SK-N-SH (cell line): Measurements from ENCODE around the gene RRAGC. TPM values are rescaled to one million over a fixed set of nuclear protein-coding genes. Genes with fewer than 3 reads are reported as not detected.

Experiments used
- CTCF ChIA-PET: fragments of 300-600, 350-600 bp; formaldehyde crosslinking; extraction: SDS; loops from one replicate; lab custom pipeline; 2021; lab: Yijun Ruan, JAX
- POLR2A ChIA-PET: fragments of 350-600 bp; sonication (Branson Sonifier 250); formaldehyde crosslinking; extraction: SDS; loops from one replicate; lab custom pipeline; 2020; ENCODE audit warnings: antibody characterized with exemption, inconsistent platforms; lab: Yijun Ruan, JAX
- DNase-seq: peaks from one replicate; pipeline ENCODE4 v3.0.0; 2012
- H2AFZ ChIP-seq: fragments of 200-600 bp; sonication (generic); 2 replicates; pipeline ENCODE4 v1.8.1; 2016; ENCODE audit warnings: antibody characterized with exemption, mild to moderate bottlenecking, low read depth
- H3F3A ChIP-seq: fragments of 200-600 bp; sonication (generic); replicated peaks from 2 replicates; pipeline ENCODE3; 2016; ENCODE audit warnings: antibody characterized with exemption, mild to moderate bottlenecking; ENCODE audit not compliant: insufficient read depth
- H3K27ac ChIP-seq, 2 experiments: fragments of 200-500 bp in 1 of 2; fragments of 200-600 bp in 1 of 2; sonication (Bioruptor generic) in 1 of 2; sonication (generic), shearing (Covaris generic) in 1 of 2; 2 replicates each; pipeline versions ENCODE4 v1.5.1 to v1.6.1; 2014 to 2016; ENCODE audit warnings: low read depth in 2 of 2, inconsistent platforms in 1 of 2, low read length in 1 of 2, mild to moderate bottlenecking in 1 of 2, mixed read lengths in 1 of 2
- H3K27me3 ChIP-seq: fragments of 200-600 bp; sonication (generic), shearing (Covaris generic); 2 replicates; pipeline ENCODE4 v1.6.1; 2016; ENCODE audit warnings: mixed run types; ENCODE audit not compliant: insufficient read depth
- H3K36me3 ChIP-seq, 2 experiments: fragments of 200-500 bp in 1 of 2; fragments of 200-600 bp in 1 of 2; sonication (Bioruptor generic) in 1 of 2; sonication (generic) in 1 of 2; replicated peaks in 1 of 2; 2 replicates each; pipeline versions ENCODE3 to v1.5.1; 2014 to 2016; ENCODE audit warnings: low read length in 1 of 2, mild to moderate bottlenecking in 1 of 2; ENCODE audit not compliant: insufficient read depth in 2 of 2, control insufficient read depth in 1 of 2
- H3K4me1 ChIP-seq, 2 experiments: fragments of 200-500 bp in 1 of 2; fragments of 200-600 bp in 1 of 2; sonication (Bioruptor generic) in 1 of 2; sonication (generic), shearing (Covaris generic) in 1 of 2; 2 replicates each; pipeline versions ENCODE4 v1.5.1 to v1.6.1; 2014 to 2016; ENCODE audit warnings: low read depth in 1 of 2, low read length in 1 of 2, mixed run types in 1 of 2; ENCODE audit not compliant: insufficient read depth in 2 of 2, control insufficient read depth in 1 of 2
- H3K4me2 ChIP-seq: fragments of 200-600 bp; sonication (generic), shearing (Covaris generic); 2 replicates; pipeline ENCODE4 v1.6.1; 2017; ENCODE audit warnings: mixed run types
- H3K4me3 ChIP-seq, 2 experiments: fragments of 200-500 bp in 1 of 2; fragments of 200-600 bp in 1 of 2; sonication (Bioruptor generic) in 1 of 2; sonication (generic), shearing (Covaris generic) in 1 of 2; 2 replicates each; pipeline versions ENCODE4 v1.5.1 to v1.8.1; 2014 to 2016; ENCODE audit warnings: low read depth in 2 of 2, inconsistent platforms in 1 of 2, low read length in 1 of 2, mild to moderate bottlenecking in 1 of 2, mixed read lengths in 1 of 2, moderate library complexity in 1 of 2
- H3K79me2 ChIP-seq: fragments of 200-600 bp; sonication (generic); 2 replicates; pipeline ENCODE4 v1.8.1; 2017; ENCODE audit warnings: mild to moderate bottlenecking; ENCODE audit not compliant: insufficient read depth
- H3K9ac ChIP-seq: fragments of 200-600 bp; sonication (generic); 2 replicates; pipeline ENCODE4 v1.6.1; 2017; ENCODE audit warnings: mixed run types
- H3K9me2 ChIP-seq: fragments of 200-600 bp; sonication (generic); 2 replicates; pipeline ENCODE4 v1.6.1; 2017; ENCODE audit warnings: mixed run types
- H3K9me3 ChIP-seq: fragments of 200-600 bp; sonication (generic); 2 replicates; pipeline ENCODE4 v1.6.1; 2017; ENCODE audit warnings: mixed run types, mild to moderate bottlenecking, moderate library complexity
- H4K20me1 ChIP-seq: fragments of 200-600 bp; sonication (generic); 2 replicates; pipeline ENCODE4 v1.6.1; 2017; ENCODE audit warnings: mild to moderate bottlenecking, mixed run types; ENCODE audit not compliant: insufficient read depth
- CHD2 ChIP-seq: fragments of 150-350 bp; IDR thresholded peaks from 2 replicates; pipeline ENCODE4 v1.6.1; 2018; ENCODE audit warnings: low read length; ENCODE audit not compliant: partially characterized antibody
- CTCF ChIP-seq: fragments of 200-600 bp; sonication (generic); IDR thresholded peaks from 2 replicates; pipeline ENCODE4 v1.6.1; 2017; ENCODE audit warnings: antibody characterized with exemption, mild to moderate bottlenecking, moderate library complexity
- ELF1 ChIP-seq: IDR thresholded peaks from 2 replicates; pipeline ENCODE4 v1.4.0; 2012
- EP300 ChIP-seq, 2 experiments: IDR thresholded peaks; 2 replicates each; pipeline versions ENCODE4 v1.4.0 to v1.6.1; 2012; ENCODE audit warnings: borderline replicate concordance in 1 of 2, low read depth in 1 of 2, low read length in 1 of 2
- FOXM1 ChIP-seq: IDR thresholded peaks from 2 replicates; pipeline ENCODE4 v1.4.0; 2012; ENCODE audit warnings: low read depth, mild to moderate bottlenecking
- IRF3 ChIP-seq: fragments of 150-350 bp; IDR thresholded peaks from 2 replicates; pipeline ENCODE4 v1.6.1; 2016; ENCODE audit warnings: mild to moderate bottlenecking, low read depth, low read length
- JUND ChIP-seq: IDR thresholded peaks from 2 replicates; pipeline ENCODE4 v1.4.0; 2012
- MEF2A ChIP-seq: IDR thresholded peaks from 2 replicates; pipeline ENCODE4 v1.4.0; 2012; ENCODE audit warnings: low read depth, borderline replicate concordance
- MXI1 ChIP-seq: IDR thresholded peaks from 2 replicates; pipeline ENCODE4 v1.6.1; 2012; ENCODE audit warnings: mild to moderate bottlenecking, low read depth, low read length, improper control_type of control experiment
- NFIC ChIP-seq: IDR thresholded peaks from 2 replicates; pipeline ENCODE4 v1.4.0; 2012; ENCODE audit warnings: borderline replicate concordance
- NRF1 ChIP-seq: IDR thresholded peaks from 2 replicates; pipeline ENCODE4 v1.6.1; 2012; ENCODE audit warnings: low read depth, mild to moderate bottlenecking, low read length
- PBX3 ChIP-seq: IDR thresholded peaks from 2 replicates; pipeline ENCODE4; 2012
- POLR2AphosphoS5 ChIP-seq: IDR thresholded peaks from 2 replicates; pipeline ENCODE4 v1.6.1; 2012; ENCODE audit warnings: low read depth, low read length
- RCOR1 ChIP-seq: fragments of 150-350 bp; IDR thresholded peaks from 2 replicates; pipeline ENCODE4 v1.6.1; 2017; ENCODE audit warnings: antibody characterized with exemption, low read length
- RXRA ChIP-seq: IDR thresholded peaks from 2 replicates; pipeline ENCODE4 v1.4.0; 2012; ENCODE audit warnings: low read depth, mild to moderate bottlenecking, borderline replicate concordance
- SMC3 ChIP-seq: IDR thresholded peaks from 2 replicates; pipeline ENCODE4 v1.6.1; 2012; ENCODE audit warnings: low read depth, low read length, improper control_type of control experiment
- TAF1 ChIP-seq: IDR thresholded peaks from 2 replicates; pipeline ENCODE4 v1.6.1; 2012; ENCODE audit warnings: low read depth, mild to moderate bottlenecking, low read length, moderate library complexity, borderline replicate concordance
- TCF12 ChIP-seq: IDR thresholded peaks from 2 replicates; pipeline ENCODE4 v1.4.0; 2012
- USF2 ChIP-seq: fragments of 150-350 bp; IDR thresholded peaks from 2 replicates; pipeline ENCODE4 v1.6.1; 2017; ENCODE audit warnings: antibody characterized with exemption, low read length, low read depth, borderline replicate concordance
- YY1 ChIP-seq: IDR thresholded peaks from 2 replicates; pipeline ENCODE4 v1.4.0; 2012; ENCODE audit warnings: low read depth, mild to moderate bottlenecking
- WGBS: methylation state at CpG from one replicate; pipeline ENCODE4 v1.1.6; 2017; ENCODE audit warnings: low lambda C conversion rate; 5-methylcytosine and 5-hydroxymethylcytosine counted together
- polyA plus RNA-seq, 3 experiments: library from polyadenylated mRNA; depleted of rRNA; stranded (reverse); fragments of >200 nt; gene quantifications; 2 replicates each; pipeline ENCODE4 v1.2.3, GENCODE V29; 2012
- TF ChIP-seq, protein P1 (sequence below): IDR thresholded peaks from 2 replicates; pipeline ENCODE4 v1.4.0; 2012; ENCODE audit warnings: low read depth

RRAGC gene
- polyA plus RNA-seq, 1 of the 3 experiments (the other 2 are of a cell fraction), result 9.6 TPM

DNA sequence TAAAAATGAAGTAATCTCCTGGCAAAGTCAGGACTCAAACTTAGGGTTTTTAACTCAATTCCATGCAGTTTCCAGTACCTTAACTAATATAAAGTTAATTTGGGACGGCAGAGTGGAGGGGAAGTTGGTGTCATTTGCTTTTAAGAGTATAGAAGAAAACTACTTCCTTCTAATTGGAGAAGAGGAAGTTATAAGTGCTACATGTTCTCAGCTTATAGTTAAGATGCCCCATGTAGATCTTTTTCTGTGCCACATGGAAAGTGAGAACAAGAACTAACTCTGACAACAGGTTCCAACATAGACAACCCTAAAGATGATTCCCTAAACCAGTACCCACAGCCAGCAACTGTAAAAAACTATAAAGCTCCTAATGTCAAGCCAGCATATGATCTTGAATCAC, 11.5 kb downstream of the RRAGC start:
- no peak for DNase-seq
- TF ChIP-seq RCOR1 (no peak), NRF1 (no peak), MEF2A (no peak), PBX3 (no peak), CTCF (no peak), ELF1 (no peak), JUND (no peak), EP300 (IDR thresholded peaks at IDR 0.05; ENCODE audit: borderline replicate concordance in 1 of 2, low read depth in 1 of 2, low read length in 1 of 2) (no peak), MXI1 (no peak), NFIC (no peak), TCF12 (no peak)
- Histone ChIP-seq H3K4me2 (no peak overlapping the region), H3K9ac (no peak overlapping the region), H3K36me3 (peaks cover 29 to 65% of the 10 kb centered on the region in 2 experiments), H3K9me2 (no peaks in the 10 kb centered on the region), H3F3A (peaks cover 9% of the 10 kb centered on the region), H3K4me3 (no peak overlapping the region), H4K20me1 (no peaks in the 10 kb centered on the region), H3K4me1 (no peaks in the 10 kb centered on the region), H3K79me2 (peaks cover 5% of the 10 kb centered on the region; the same call in 1 of the 2 replicates), H2AFZ (no peak overlapping the region), H3K9me3 (no peaks in the 10 kb centered on the region), H3K27ac (no peak overlapping the region), H3K27me3 (no peaks in the 10 kb centered on the region)
- ChIA-PET POLR2A (no interaction called here), CTCF (interaction anchor here (1.5 kb wide), 1 partner anchor 13 kb away, joined by 6 read pairs; no protein-coding TSS in a partner anchor)
- WGBS, result 96% methylated on average over 1 of the region's 1 CpG

- no peaks in the 10 kb centered on the region for H3K27me3 ChIP-seq
- no peak overlapping the region for H3K9ac ChIP-seq
- H3K79me2 ChIP-seq, result peaks cover 6% of the 10 kb centered on the region
- no peaks in the 10 kb centered on the region for H3K9me3 ChIP-seq
- H4K20me1 ChIP-seq, result no peaks in the 10 kb centered on the region
- no peak overlapping the region for H2AFZ ChIP-seq
- H3K27ac ChIP-seq, result no peak overlapping the region
- H3F3A ChIP-seq, result peaks cover 5% of the 10 kb centered on the region
- peaks cover 11 to 56% of the 10 kb centered on the region in 2 experiments for H3K36me3 ChIP-seq
- ChIA-PET CTCF (interaction anchor here (1.0 to 4.1 kb wide), 5 partner anchors 9 to 18 kb away, joined by 3 to 18 read pairs (median 3); partner anchors contain the start of gene RRAGC), POLR2A (no interaction called here)
- no peak overlapping the region for H3K4me2 ChIP-seq
- no peak for DNase-seq
- H3K9me2 ChIP-seq, result no peaks in the 10 kb centered on the region
- H3K4me1 ChIP-seq, result no peaks in the 10 kb centered on the region
- 96% methylated on average over 3 of the region's 3 CpGs for WGBS
- H3K4me3 ChIP-seq, result no peak overlapping the region
- TF ChIP-seq RXRA (no peak), TAF1 (no peak), ELF1 (no peak), JUND (no peak), POLR2AphosphoS5 (no peak), FOXM1 (no peak), YY1 (no peak), USF2 (no peak), SMC3 (no peak), CHD2 (no peak), IRF3 (no peak)
- TF ChIP-seq, protein P1, sequence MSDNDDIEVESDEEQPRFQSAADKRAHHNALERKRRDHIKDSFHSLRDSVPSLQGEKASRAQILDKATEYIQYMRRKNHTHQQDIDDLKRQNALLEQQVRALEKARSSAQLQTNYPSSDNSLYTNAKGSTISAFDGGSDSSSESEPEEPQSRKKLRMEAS, result no peak
Observed at GRCh38 chr1:38846210-38846609, 13.4 kb downstream of the RRAGC start.
